Measurements from ENCODE around the gene ACOXL.

- TF ChIP-seq POLR2A (IDR thresholded peaks at IDR 0.05) = no peak
- TF ChIP-seq, protein P1, sequence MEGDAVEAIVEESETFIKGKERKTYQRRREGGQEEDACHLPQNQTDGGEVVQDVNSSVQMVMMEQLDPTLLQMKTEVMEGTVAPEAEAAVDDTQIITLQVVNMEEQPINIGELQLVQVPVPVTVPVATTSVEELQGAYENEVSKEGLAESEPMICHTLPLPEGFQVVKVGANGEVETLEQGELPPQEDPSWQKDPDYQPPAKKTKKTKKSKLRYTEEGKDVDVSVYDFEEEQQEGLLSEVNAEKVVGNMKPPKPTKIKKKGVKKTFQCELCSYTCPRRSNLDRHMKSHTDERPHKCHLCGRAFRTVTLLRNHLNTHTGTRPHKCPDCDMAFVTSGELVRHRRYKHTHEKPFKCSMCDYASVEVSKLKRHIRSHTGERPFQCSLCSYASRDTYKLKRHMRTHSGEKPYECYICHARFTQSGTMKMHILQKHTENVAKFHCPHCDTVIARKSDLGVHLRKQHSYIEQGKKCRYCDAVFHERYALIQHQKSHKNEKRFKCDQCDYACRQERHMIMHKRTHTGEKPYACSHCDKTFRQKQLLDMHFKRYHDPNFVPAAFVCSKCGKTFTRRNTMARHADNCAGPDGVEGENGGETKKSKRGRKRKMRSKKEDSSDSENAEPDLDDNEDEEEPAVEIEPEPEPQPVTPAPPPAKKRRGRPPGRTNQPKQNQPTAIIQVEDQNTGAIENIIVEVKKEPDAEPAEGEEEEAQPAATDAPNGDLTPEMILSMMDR (IDR thresholded peaks at IDR 0.05) = no peak
Measured at GRCh38 chr2:111052621-111053020, 320.2 kb downstream of the ACOXL start.
